Kidney glomerular epithelial cell (primary cell): ENCODE data around the gene CYP3A4.
"Not testable (repeated sequence)": the region's sequence is repeated elsewhere in the genome, so short reads cannot be mapped to it uniquely, and the experiment has no call there.

Experiments used
- DNase-seq: peaks from one replicate; lab custom pipeline; 2025; lab: John Stamatoyannopoulos, UW

The CYP3A4 gene

GRCh38 chr7:99792967-99793366, 9.0 kb upstream of the CYP3A4 start:
- DNase-seq = no peak

DNA sequence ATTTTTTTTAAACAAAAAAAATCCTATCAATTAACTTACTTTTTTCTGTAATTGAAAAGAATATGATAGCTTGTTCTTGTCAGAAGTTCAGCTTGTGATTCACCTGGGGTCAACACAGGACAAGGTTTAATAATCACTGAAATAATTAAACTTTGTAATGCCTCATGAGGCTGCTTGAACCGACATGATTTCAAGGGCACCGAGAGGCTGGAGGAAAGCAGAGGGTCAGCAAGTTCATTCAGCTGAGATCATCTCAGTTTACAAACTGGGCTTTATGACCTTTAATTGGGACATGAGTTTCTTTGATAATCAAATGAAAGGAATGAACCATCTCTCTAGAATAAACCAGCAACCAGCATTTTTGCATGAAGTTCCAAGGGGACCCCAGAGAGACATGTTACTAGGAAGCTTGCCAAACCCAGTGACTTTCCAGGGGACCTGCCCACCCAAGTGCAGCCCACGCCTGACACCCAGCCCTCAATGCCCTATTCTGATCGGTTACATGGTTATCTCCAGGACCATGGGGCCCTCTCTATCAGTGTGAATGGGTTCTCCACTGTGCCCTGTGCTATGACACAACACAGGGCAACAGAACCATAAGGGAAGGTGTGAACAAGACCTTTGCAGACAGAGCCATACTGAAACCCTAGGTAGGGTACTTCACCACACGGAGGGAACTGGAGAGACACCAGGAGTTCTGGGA, 7.8 kb upstream of the CYP3A4 start:
- peak; percentile 50 for DNase-seq

GRCh38 chr7:99791021-99791420, 7.0 kb upstream of the CYP3A4 start:
- DNase-seq = peak; percentile 89

DNA sequence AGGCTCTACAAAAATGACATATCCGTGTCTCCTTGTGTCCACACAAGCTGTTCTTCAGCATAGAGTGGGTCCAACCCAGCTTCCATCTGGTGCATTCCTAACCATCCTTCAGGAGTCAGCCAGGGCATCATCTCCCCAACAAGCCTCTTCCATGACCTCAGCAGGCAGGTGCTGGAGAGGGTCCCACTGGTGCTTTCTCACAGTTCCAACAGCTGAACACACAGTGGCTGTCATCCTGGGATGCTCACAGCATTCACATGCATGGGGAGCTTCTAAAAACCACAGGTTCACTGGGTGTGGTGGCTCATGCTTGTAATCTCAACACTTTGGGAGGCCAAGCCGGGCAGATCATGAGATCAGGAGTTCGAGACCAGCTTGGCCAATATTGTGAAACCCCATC, 6.4 kb upstream of the CYP3A4 start:
- no peak for DNase-seq

DNA sequence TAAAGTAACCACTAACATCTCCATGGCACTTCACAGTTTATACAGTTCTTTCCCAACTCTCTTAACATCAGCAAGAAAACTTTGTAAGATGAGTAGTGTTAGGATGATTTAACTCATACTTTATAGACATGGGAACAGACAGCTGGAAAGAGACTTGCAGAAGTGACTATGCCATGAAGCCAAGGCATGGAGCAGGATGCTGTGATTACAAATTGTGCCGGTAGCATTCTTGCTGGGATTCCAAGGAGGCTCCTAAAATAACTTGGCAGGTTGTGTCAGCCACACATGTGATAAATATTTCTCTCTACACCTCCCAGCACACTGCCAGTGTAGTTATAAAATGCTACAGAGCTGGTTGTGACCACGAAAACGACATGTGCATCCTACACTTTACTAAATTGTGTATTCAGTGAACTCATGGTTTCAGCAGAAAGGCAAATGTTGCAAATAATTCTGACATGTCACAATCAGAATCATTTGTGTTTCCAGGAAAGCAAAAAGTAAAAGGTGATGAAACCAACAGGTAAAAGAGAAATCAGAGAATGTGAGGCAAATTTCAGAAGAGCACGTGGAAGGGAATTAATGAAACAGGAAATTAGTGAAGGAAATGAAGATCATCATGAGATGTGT, 5.6 kb upstream of the CYP3A4 start:
- no peak for DNase-seq

- no peak for DNase-seq
Measured at GRCh38 chr7:99788554-99788953, 4.6 kb upstream of the CYP3A4 start.

DNA sequence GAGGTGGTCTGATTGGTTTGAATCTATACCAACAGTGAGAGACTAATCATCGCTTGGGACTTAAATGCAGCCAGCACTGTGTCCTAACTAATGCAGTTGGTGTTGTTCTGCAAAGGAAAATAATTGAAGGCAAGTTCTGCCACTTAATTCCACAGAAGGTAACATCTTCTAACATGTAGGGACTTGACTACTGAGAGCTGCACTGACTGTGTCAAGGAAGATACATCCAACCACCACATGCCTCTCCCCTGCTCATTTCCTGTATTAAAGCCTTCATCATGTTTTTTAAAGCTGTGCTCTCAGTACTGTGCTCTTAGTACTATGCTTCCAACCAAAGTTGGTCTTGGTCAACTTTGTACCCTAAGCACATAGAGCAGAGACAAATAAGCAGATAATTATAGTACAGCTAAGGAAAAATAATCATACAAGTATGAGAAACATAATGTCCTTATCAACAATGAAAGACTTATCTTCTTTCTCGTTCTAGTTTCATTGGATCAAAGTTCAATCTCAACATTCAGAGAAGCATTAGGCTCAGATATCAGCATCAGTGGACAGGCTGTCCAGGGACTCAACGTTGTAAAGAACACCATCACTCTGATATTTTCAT, 2.8 kb upstream of the CYP3A4 start:
- no peak for DNase-seq

DNA sequence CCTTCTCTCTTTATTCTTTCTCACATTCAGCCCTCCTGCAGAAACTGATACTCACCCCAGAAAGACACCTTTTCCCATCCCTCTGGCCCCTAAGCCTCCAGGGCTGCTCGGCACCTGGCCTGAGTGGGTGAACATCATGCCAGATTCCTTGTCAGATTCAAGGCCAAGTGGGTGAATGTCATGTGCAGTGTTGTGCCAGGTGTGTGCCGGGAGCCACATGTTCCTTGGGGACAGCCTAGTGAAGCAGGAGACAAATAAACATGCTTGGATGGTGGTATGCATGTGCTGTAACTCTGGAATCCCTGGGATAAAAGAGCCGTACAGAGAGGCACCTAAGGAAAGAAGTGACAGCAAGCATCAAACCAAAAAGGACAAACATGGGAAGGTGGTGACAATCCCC, 1.7 kb upstream of the CYP3A4 start:
- DNase-seq = not testable (repeated sequence)

- no peak for DNase-seq
Measured at GRCh38 chr7:99782012-99782953, 1.7 kb downstream of the CYP3A4 start.

DNA sequence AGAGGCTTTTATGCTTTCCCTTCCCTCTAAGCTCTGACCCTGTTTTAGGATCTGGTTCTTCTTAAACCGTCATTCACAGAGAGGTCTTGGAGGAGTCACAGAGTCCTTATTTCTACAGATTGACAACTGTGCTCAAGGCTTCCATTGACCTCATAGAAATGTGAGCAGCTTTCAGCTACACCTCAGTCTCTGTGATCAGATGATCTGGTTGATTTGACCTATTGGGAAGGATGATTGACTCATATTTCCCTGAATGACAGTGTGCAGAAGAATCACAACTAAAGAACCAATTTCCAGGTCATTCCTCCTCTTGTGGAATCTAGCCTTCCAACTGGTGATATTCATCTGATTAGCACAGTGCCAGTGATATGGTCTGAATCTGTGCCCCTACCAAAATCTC, 3.4 kb downstream of the CYP3A4 start:
- no peak for DNase-seq

GRCh38 chr7:99779949-99780348, 4.0 kb downstream of the CYP3A4 start:
- DNase-seq = no peak

DNA sequence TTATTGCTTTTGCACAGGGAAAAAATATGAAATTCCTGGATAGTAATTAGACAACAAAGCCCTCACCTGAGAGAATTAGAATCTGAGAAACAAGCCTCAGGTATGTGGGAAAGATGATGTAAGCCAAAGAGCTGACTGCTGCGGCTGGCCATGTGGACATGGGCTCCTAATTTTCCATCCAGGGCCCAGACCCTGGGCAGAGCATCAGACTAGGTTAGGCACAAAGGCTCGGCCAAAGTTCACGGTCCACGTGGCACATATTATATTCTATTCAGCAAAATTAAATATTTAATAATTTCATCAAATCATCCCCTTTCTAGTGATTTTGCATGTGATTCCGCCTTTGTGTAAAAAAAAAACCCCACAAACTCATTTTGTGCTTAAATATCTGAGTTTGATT, 5.1 kb downstream of the CYP3A4 start:
- DNase-seq = no peak

- DNase-seq = not testable (repeated sequence)
Measured at GRCh38 chr7:99773395-99773794, 10.6 kb downstream of the CYP3A4 start.

- no peak for DNase-seq
Measured at GRCh38 chr7:99772565-99772964, 11.4 kb downstream of the CYP3A4 start.

DNA sequence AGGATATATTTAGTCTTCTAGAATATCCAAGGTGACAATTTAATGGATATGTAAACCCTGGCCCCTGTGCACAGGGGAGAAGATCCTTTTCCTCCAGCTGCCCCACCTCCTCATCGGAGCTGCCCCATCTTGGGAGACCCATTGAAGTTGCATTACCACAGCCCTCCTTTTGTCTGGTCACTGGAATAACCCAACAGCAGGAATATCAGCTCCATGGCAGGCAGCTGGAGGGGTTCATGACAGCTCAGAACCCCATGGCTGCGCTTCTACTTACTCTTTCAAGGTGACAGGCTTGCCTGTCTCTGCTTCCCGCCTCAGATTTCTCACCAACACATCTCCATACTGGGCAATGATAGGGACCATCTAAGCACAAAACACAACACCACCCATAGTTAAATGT, 14.5 kb downstream of the CYP3A4 start:
- DNase-seq = not testable (repeated sequence)

DNA sequence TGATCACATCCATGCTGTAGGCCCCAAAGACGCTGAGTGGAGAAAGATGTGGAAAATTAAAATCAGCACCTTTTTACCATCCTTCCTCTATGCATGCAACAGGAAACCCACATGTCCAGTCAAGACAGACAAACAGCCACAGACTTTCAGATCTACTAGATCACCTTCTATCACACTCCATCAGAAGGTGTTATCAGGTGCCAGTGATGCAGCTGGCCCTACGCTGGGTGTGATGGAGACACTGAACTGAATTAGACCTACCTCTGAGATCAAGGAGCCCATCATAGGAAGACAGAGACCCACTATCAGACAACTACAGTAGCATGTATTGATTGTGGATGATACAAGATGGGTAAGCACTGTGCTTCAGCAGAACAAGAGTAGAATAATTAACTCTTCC, 15.5 kb downstream of the CYP3A4 start:
- no peak for DNase-seq

DNA sequence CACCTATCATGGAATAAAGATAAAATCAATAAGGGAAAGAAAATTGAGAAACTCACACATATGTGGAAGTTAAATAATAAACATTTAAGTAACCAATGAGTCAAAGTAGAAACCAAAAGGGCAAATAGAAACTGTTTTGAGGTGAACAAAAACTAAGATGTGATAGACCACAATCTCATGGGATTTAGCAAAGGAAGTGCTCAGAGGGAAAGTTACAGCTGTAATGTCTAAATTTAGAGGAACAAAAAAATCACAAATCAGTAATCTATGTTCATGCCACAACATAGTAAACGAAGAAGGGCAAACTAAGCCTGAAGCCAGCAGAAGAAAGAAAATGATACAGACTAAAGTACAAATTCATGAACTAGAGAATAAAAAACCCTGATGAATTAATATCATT, 16.3 kb downstream of the CYP3A4 start:
- DNase-seq = no peak

- no peak for DNase-seq
Measured at GRCh38 chr7:99766484-99767099, 17.4 kb downstream of the CYP3A4 start.

GRCh38 chr7:99764478-99764877, 19.5 kb downstream of the CYP3A4 start:
- DNase-seq = no peak

- DNase-seq = peak; percentile 86
Measured at GRCh38 chr7:99762680-99763327, 21.2 kb downstream of the CYP3A4 start.

GRCh38 chr7:99755085-99755484, 28.9 kb downstream of the CYP3A4 start:
- DNase-seq = no peak
